Liver (tissue), 9 donors: Measurements from ENCODE around the gene USP37. TPM values are rescaled to one million over a fixed set of nuclear protein-coding genes. Genes with fewer than 3 reads are reported as not detected.
A peak's percentile ranks its signal among the peaks of the same experiment; 100 is the strongest.

ENCODE experiments used
- DNase-seq: peaks from one replicate; pipeline ENCODE4 v3.0.0-alpha.2; 2017; ENCODE audit warnings: low spot score
- H3K27ac ChIP-seq, 2 donors: one replicate each; pipeline ENCODE4 v1.7.0; 2013; ENCODE audit warnings: inconsistent platforms in 2 of 2, low read length in 2 of 2, control low read depth in 1 of 2, low read depth in 1 of 2, mild to moderate bottlenecking in 1 of 2
- H3K27me3 ChIP-seq, 4 donors: one replicate each; pipeline versions ENCODE4 v1.6.1 to v1.7.0; 2013; ENCODE audit warnings: low read length in 3 of 4, inconsistent platforms in 1 of 4, mild to moderate bottlenecking in 1 of 4, moderate library complexity in 1 of 4; ENCODE audit not compliant: control insufficient read depth in 4 of 4, insufficient read depth in 4 of 4
- H3K36me3 ChIP-seq, 4 donors: one replicate each; pipeline versions ENCODE4 v1.6.1 to v1.7.0; 2013; ENCODE audit warnings: low read length in 3 of 4, mild to moderate bottlenecking in 3 of 4, low read depth in 1 of 4, moderate library complexity in 1 of 4; ENCODE audit not compliant: control insufficient read depth in 4 of 4, insufficient read depth in 3 of 4
- H3K4me1 ChIP-seq, 4 donors: one replicate each; pipeline versions ENCODE4 v1.6.1 to v1.7.0; 2013; ENCODE audit warnings: low read length in 3 of 4, mild to moderate bottlenecking in 3 of 4, moderate library complexity in 1 of 4; ENCODE audit not compliant: control insufficient read depth in 4 of 4, insufficient read depth in 4 of 4
- H3K4me3 ChIP-seq, 3 donors: one replicate each; pipeline versions ENCODE4 v1.6.1 to v1.7.0; 2013; ENCODE audit warnings: low read length in 3 of 3, control low read depth in 1 of 3, low read depth in 1 of 3, mild to moderate bottlenecking in 1 of 3
- H3K9ac ChIP-seq, 2 donors: one replicate each; pipeline ENCODE4 v1.7.0; 2013; ENCODE audit warnings: low read length in 2 of 2, mild to moderate bottlenecking in 2 of 2, moderate library complexity in 2 of 2, control low read depth in 1 of 2, low read depth in 1 of 2
- H3K9me3 ChIP-seq, 4 donors: one replicate each; pipeline versions ENCODE4 v1.6.1 to v1.7.0; 2013; ENCODE audit warnings: low read length in 3 of 4; ENCODE audit not compliant: control insufficient read depth in 4 of 4
- ATF3 ChIP-seq: IDR thresholded peaks from 2 replicates; pipeline ENCODE4 v1.6.1; 2016; ENCODE audit warnings: antibody characterized with exemption
- CTCF ChIP-seq: fragments of 150-350 bp; IDR thresholded peaks from 2 replicates; pipeline ENCODE4 v1.5.1; 2017; ENCODE audit warnings: improper control_type of control experiment, low read depth, low read length; ENCODE audit not compliant: missing input control
- EGR1 ChIP-seq, 2 donors: IDR thresholded peaks; 2 replicates each; pipeline ENCODE4 v1.6.1; 2016 to 2018; ENCODE audit warnings: antibody characterized with exemption in 2 of 2, low read depth in 2 of 2
- FOXA1 ChIP-seq: IDR thresholded peaks from 2 replicates; pipeline ENCODE4 v1.6.1; 2016; ENCODE audit warnings: antibody characterized with exemption
- FOXA2 ChIP-seq: IDR thresholded peaks from 2 replicates; pipeline ENCODE4 v1.6.1; 2016; ENCODE audit warnings: antibody characterized with exemption
- HNF4A ChIP-seq, 2 donors: conservative IDR thresholded peaks; 2 replicates each; pipeline ENCODE4 v1.6.1; 2016; ENCODE audit warnings: antibody characterized with exemption in 2 of 2, mild to moderate bottlenecking in 2 of 2
- JUND ChIP-seq, 2 donors: IDR thresholded peaks; 2 replicates each; pipeline ENCODE4 v1.6.1; 2016; ENCODE audit warnings: antibody characterized with exemption in 2 of 2
- NR2F2 ChIP-seq: IDR thresholded peaks from 2 replicates; pipeline ENCODE4 v1.6.1; 2016; ENCODE audit warnings: antibody characterized with exemption
- RAD21 ChIP-seq, 2 donors: IDR thresholded peaks; 2 replicates each; pipeline ENCODE4 v1.6.1; 2016; ENCODE audit warnings: antibody characterized with exemption in 2 of 2, mild to moderate bottlenecking in 2 of 2
- REST ChIP-seq: IDR thresholded peaks from 2 replicates; pipeline ENCODE4 v1.6.1; 2016; ENCODE audit warnings: antibody characterized with exemption, mild to moderate bottlenecking
- SP1 ChIP-seq: IDR thresholded peaks from 2 replicates; pipeline ENCODE4 v1.6.1; 2018; ENCODE audit warnings: antibody characterized with exemption, mild to moderate bottlenecking
- TAF1 ChIP-seq: conservative IDR thresholded peaks from 2 replicates; pipeline ENCODE4 v1.6.1; 2016; ENCODE audit warnings: antibody characterized with exemption, mild to moderate bottlenecking
- ZBTB33 ChIP-seq: IDR thresholded peaks from 2 replicates; pipeline ENCODE4 v1.6.1; 2016; ENCODE audit warnings: antibody characterized with exemption
- WGBS: extraction: QIAGEN DNeasy Blood & Tissue Kit; methylation state at CpG from one replicate; pipeline ENCODE4 v1.1.7; 2013; 5-methylcytosine and 5-hydroxymethylcytosine counted together
- polyA plus RNA-seq, 2 donors: library from polyadenylated mRNA; stranded (reverse) in 1 of 2; unstranded in 1 of 2; fragments of 200-250 nt in 1 of 2; fragments of >200 nt in 1 of 2; fragmentation: Nextera tagmentation in 1 of 2; extraction: Ambion mirVana in 1 of 2; gene quantifications; one replicate each; pipeline versions ENCODE4 v1.2.1 to v1.2.3, GENCODE V29; 2013 to 2015
- total RNA-seq, 2 donors: library from RNA; depleted of rRNA; stranded (reverse); fragments of >200 nt; gene quantifications; one replicate each; pipeline ENCODE4 v1.2.3, GENCODE V29; 2014
- donor health status: healthy.
- donor health status: healthy.
- donor health status: healthy.
- donor health status: healthy.
- donor health status: healthy.

The USP37 gene
- total and polyA plus RNA-seq, 4 donors = 1.4 to 10.9 (median 4.7) TPM

- WGBS = 93% methylated on average over 1 of the region's 1 CpG
- Histone ChIP-seq H3K9ac (no peak overlapping the region), H3K36me3 (peaks cover 0 to 6% (median 2%) of the 10 kb centered on the region in 4 donors), H3K4me3 (no peak overlapping the region), H3K4me1 (no peaks in the 10 kb centered on the region), H3K27ac (no peak overlapping the region), H3K9me3 (no peaks in the 10 kb centered on the region), H3K27me3 (no peaks in the 10 kb centered on the region)
- no peak for DNase-seq
- TF ChIP-seq RAD21 (IDR thresholded peaks at IDR 0.05) (peak; percentile 11 to 39), HNF4A (conservative IDR thresholded peaks at IDR 0.05) (no peak)
Measured at GRCh38 chr2:218516614-218517013, 51.5 kb downstream of the USP37 start.

- Histone ChIP-seq H3K27ac (no peak overlapping the region), H3K4me1 (no peaks in the 10 kb centered on the region), H3K36me3 (peaks cover 0 to 6% (median 0%) of the 10 kb centered on the region in 4 donors), H3K4me3 (no peak overlapping the region), H3K9me3 (no peaks in the 10 kb centered on the region), H3K9ac (no peak overlapping the region), H3K27me3 (no peaks in the 10 kb centered on the region)
- 96% methylated on average over 5 of the region's 5 CpGs for WGBS
- TF ChIP-seq NR2F2 (no peak), TAF1 (no peak), ATF3 (no peak)
- DNase-seq = no peak
Measured at GRCh38 chr2:218513676-218514075, 54.5 kb downstream of the USP37 start.

GRCh38 chr2:218508299-218508698 is 59.9 kb downstream of the USP37 start:
- no peaks in the 10 kb centered on the region for H3K27me3 ChIP-seq
- H3K4me3 ChIP-seq = no peak overlapping the region
- DNase-seq = no peak
- H3K4me1 ChIP-seq = no peaks in the 10 kb centered on the region
- no peak overlapping the region for H3K27ac ChIP-seq
- peaks cover 3 to 10% (median 3%) of the 10 kb centered on the region in 4 donors for H3K36me3 ChIP-seq
- H3K9me3 ChIP-seq = no peaks in the 10 kb centered on the region
- no peak for TF ChIP-seq FOXA2
- TF ChIP-seq SP1 = no peak
- TF ChIP-seq CTCF = no peak
- no peak for TF ChIP-seq ZBTB33
- TF ChIP-seq RAD21 (IDR thresholded peaks at IDR 0.05) = no peak
- TF ChIP-seq REST = no peak
- TF ChIP-seq JUND (IDR thresholded peaks at IDR 0.05) = no peak
- no peak for TF ChIP-seq FOXA1
- no peak for TF ChIP-seq EGR1 (IDR thresholded peaks at IDR 0.05; ENCODE audit: low read depth in 2 of 2)
- TF ChIP-seq ATF3 = no peak
- no peak overlapping the region for H3K9ac ChIP-seq
